ENCODE results near the gene IKBKE. TPM values are rescaled to one million over a fixed set of nuclear protein-coding genes. Genes with fewer than 3 reads are reported as not detected.

IKBKE gene
- total RNA-seq, 4 donors from 2014 or later: 5.7 to 27.0 (median 17.4) TPM

GRCh38 chr1:206507284-206508129, 37.2 kb downstream of the IKBKE start, which contains the start of gene RASSF5:
RASSF5 (plus strand) TSS chr1:206507531; CDS start chr1:206507603, 72 bp downstream.
- Histone ChIP-seq H3K36me3 (no peaks in the 10 kb centered on the region), H3K4me1 (peaks cover 81% of the 10 kb centered on the region), H3K4me3 (peak within 1 kb of the TSS; percentile 68), H3K9me3 (no peaks in the 10 kb centered on the region), H3K27me3 (no peaks in the 10 kb centered on the region), H3K27ac (peak within 1 kb of the TSS; percentile 46)
- TF ChIP-seq POLR2AphosphoS5 (IDR thresholded peaks at IDR 0.05): no peak
- no peak for TF ChIP-seq CTCF (IDR thresholded peaks at IDR 0.05)
- TF ChIP-seq EP300 (IDR thresholded peaks at IDR 0.05): no peak
- peak; percentile 48 to 75 for TF ChIP-seq POLR2A (IDR thresholded peaks at IDR 0.05)
- DNase-seq (ENCODE audit: low spot score in 2 of 2): peak; percentile 91 to 94
- 0% methylated on average over 17 of the region's 97 CpGs for WGBS

- H3K36me3 ChIP-seq: no peaks in the 10 kb centered on the region
- peaks cover 87% of the 10 kb centered on the region for H3K4me1 ChIP-seq
- no peaks in the 10 kb centered on the region for H3K9me3 ChIP-seq
- H3K27ac ChIP-seq: peak overlapping the region; percentile 46
- no peaks in the 10 kb centered on the region for H3K27me3 ChIP-seq
- no peak for DNase-seq (ENCODE audit: low spot score in 2 of 2)
- H3K4me3 ChIP-seq: peak overlapping the region; percentile 68
- TF ChIP-seq POLR2AphosphoS5 (IDR thresholded peaks at IDR 0.05) (no peak), EP300 (IDR thresholded peaks at IDR 0.05) (no peak), CTCF (IDR thresholded peaks at IDR 0.05) (no peak), POLR2A (IDR thresholded peaks at IDR 0.05) (no peak)
- WGBS: 20% methylated on average over 10 of the region's 15 CpGs
These were observed 38.0 kb downstream of the IKBKE start for GRCh38 chr1:206508130-206508889.

GRCh38 chr1:206508956-206509355, 38.7 kb downstream of the IKBKE start:
- DNase-seq (ENCODE audit: low spot score in 2 of 2): no peak
- H3K4me3 ChIP-seq: peak overlapping the region; percentile 68
- H3K36me3 ChIP-seq: no peaks in the 10 kb centered on the region
- TF ChIP-seq POLR2A (IDR thresholded peaks at IDR 0.05): no peak
- TF ChIP-seq EP300 (IDR thresholded peaks at IDR 0.05): no peak
- no peak for TF ChIP-seq CTCF (IDR thresholded peaks at IDR 0.05)
- TF ChIP-seq POLR2AphosphoS5 (IDR thresholded peaks at IDR 0.05): no peak
- H3K27ac ChIP-seq: peak overlapping the region; percentile 46
- 15% methylated on average over 6 of the region's 6 CpGs for WGBS
- H3K4me1 ChIP-seq: peaks cover 87% of the 10 kb centered on the region
- no peaks in the 10 kb centered on the region for H3K27me3 ChIP-seq
- no peaks in the 10 kb centered on the region for H3K9me3 ChIP-seq

GRCh38 chr1:206509612-206510257, 39.5 kb downstream of the IKBKE start:
- WGBS: 76% methylated on average over 12 of the region's 12 CpGs
- H3K27ac ChIP-seq: no peak overlapping the region
- peaks cover 87% of the 10 kb centered on the region for H3K4me1 ChIP-seq

More at GRCh38 chr1:206509612-206510257, 39.5 kb downstream of the IKBKE start:
- no peaks in the 10 kb centered on the region for H3K9me3 ChIP-seq
- no peaks in the 10 kb centered on the region for H3K36me3 ChIP-seq
- H3K27me3 ChIP-seq: no peaks in the 10 kb centered on the region
- H3K4me3 ChIP-seq: no peak overlapping the region
- TF ChIP-seq POLR2A (IDR thresholded peaks at IDR 0.05): no peak
- no peak for TF ChIP-seq POLR2AphosphoS5 (IDR thresholded peaks at IDR 0.05)
- no peak for TF ChIP-seq CTCF (IDR thresholded peaks at IDR 0.05)
- no peak for TF ChIP-seq EP300 (IDR thresholded peaks at IDR 0.05)
- no peak for DNase-seq (ENCODE audit: low spot score in 2 of 2)

Measured in suprapubic skin (tissue), 4 donors.